IMR-90 (cell line): ENCODE measurements around the gene ZFYVE21. TPM values are rescaled to one million over a fixed set of nuclear protein-coding genes. Genes with fewer than 3 reads are reported as not detected.

Experiments used
- ATAC-seq: fragments of 200-7000 bp; cut with Tn5 transposase; 2 replicates; pipeline ENCODE4 v1.9.1; 2020; ENCODE audit warnings: low read depth, mild to moderate bottlenecking, moderate library complexity
- BruUV-seq: library from RNA; stranded (reverse); fragments of 400-500 nt; replicated peaks from 2 replicates; lab custom pipeline; 2021; lab: Mats Ljungman, UMichigan
- CTCF ChIA-PET: fragments of 300-600 bp; formaldehyde crosslinking; extraction: SDS; loops from one replicate; lab custom pipeline; 2021; ENCODE audit warnings: antibody characterized with exemption; lab: Yijun Ruan, JAX
- POLR2A ChIA-PET: fragments of 300-600 bp; sonication (Branson Sonifier 250); formaldehyde crosslinking; loops from one replicate; lab custom pipeline; 2022; ENCODE audit warnings: antibody characterized with exemption; ENCODE audit not compliant: unreplicated experiment; lab: Charles Lee
- DNase-seq: peaks from one replicate; pipeline ENCODE4 v3.0.0; 2013
- H2AFZ ChIP-seq: replicated peaks from 2 replicates; pipeline ENCODE3; 2013; ENCODE audit warnings: low read length, mild to moderate bottlenecking; ENCODE audit not compliant: poor library complexity
- H2AK5ac ChIP-seq: 2 replicates; pipeline ENCODE4 v1.6.1; 2013; ENCODE audit warnings: low read depth, low read length, inconsistent platforms
- H2AK9ac ChIP-seq: replicated peaks from 2 replicates; pipeline ENCODE3; 2013; ENCODE audit warnings: mild to moderate bottlenecking, low read depth, low read length, moderate library complexity; ENCODE audit not compliant: poor library complexity
- H2BK120ac ChIP-seq: 2 replicates; pipeline ENCODE4 v1.6.1; 2013; ENCODE audit warnings: low read depth, low read length, inconsistent platforms
- H2BK15ac ChIP-seq: 3 replicates; pipeline ENCODE4 v1.6.1; 2013; ENCODE audit warnings: low read depth, low read length, inconsistent platforms
- H2BK20ac ChIP-seq: 2 replicates; pipeline ENCODE4 v1.6.1; 2013; ENCODE audit warnings: low read depth, mild to moderate bottlenecking, inconsistent platforms, low read length, moderate library complexity
- H2BK5ac ChIP-seq: 2 replicates; pipeline ENCODE4 v1.6.1; 2013; ENCODE audit warnings: mild to moderate bottlenecking, low read depth, low read length, inconsistent platforms; ENCODE audit not compliant: poor library complexity, severe bottlenecking
- H3K14ac ChIP-seq: replicated peaks from 2 replicates; pipeline ENCODE4 v1.6.1; 2013; ENCODE audit warnings: low read depth, low read length, inconsistent platforms
- H3K18ac ChIP-seq: 2 replicates; pipeline ENCODE4 v1.6.1; 2013; ENCODE audit warnings: low read depth, low read length, control low read depth
- H3K23ac ChIP-seq: 2 replicates; pipeline ENCODE4 v1.6.1; 2013; ENCODE audit warnings: low read depth, low read length, inconsistent platforms
- H3K27ac ChIP-seq: 2 replicates; pipeline ENCODE4 v1.5.1; 2013; ENCODE audit warnings: mild to moderate bottlenecking, control low read depth, low read length; ENCODE audit not compliant: insufficient read depth
- H3K27me3 ChIP-seq: 2 replicates; pipeline ENCODE4 v1.6.1; 2013; ENCODE audit warnings: low read length; ENCODE audit not compliant: control insufficient read depth, insufficient read depth
- H3K36me3 ChIP-seq: 2 replicates; pipeline ENCODE4 v1.6.1; 2013; ENCODE audit warnings: low read length, mixed read lengths; ENCODE audit not compliant: control insufficient read depth, insufficient read depth
- H3K4ac ChIP-seq: 2 replicates; pipeline ENCODE4 v1.6.1; 2013; ENCODE audit warnings: low read depth, low read length, inconsistent platforms
- H3K4me1 ChIP-seq: 2 replicates; pipeline ENCODE4 v1.6.1; 2013; ENCODE audit warnings: low read length, mixed read lengths; ENCODE audit not compliant: control insufficient read depth, insufficient read depth
- H3K4me2 ChIP-seq: 2 replicates; pipeline ENCODE4 v1.6.1; 2013; ENCODE audit warnings: low read depth, mild to moderate bottlenecking, control low read depth, low read length, moderate library complexity
- H3K4me3 ChIP-seq: 2 replicates; pipeline ENCODE4 v1.5.1; 2013; ENCODE audit warnings: low read depth, mild to moderate bottlenecking, control low read depth, low read length, moderate library complexity; ENCODE audit not compliant: insufficient read depth
- H3K56ac ChIP-seq: 2 replicates; pipeline ENCODE4 v1.6.1; 2013; ENCODE audit warnings: low read length, inconsistent platforms; ENCODE audit not compliant: insufficient read depth; ENCODE audit errors: extremely low read depth
- H3K79me1 ChIP-seq, 2 experiments: 2 replicates each; pipeline ENCODE4 v1.6.1; 2013; ENCODE audit warnings: low read length in 2 of 2, inconsistent platforms in 1 of 2, low read depth in 1 of 2
- H3K9ac ChIP-seq: 2 replicates; pipeline ENCODE4 v1.6.1; 2013; ENCODE audit warnings: low read depth, low read length, control low read depth
- H3K9me1 ChIP-seq: 2 replicates; pipeline ENCODE4 v1.6.1; 2013; ENCODE audit warnings: low read length, inconsistent platforms; ENCODE audit not compliant: insufficient read depth
- H3K9me3 ChIP-seq: 2 replicates; pipeline ENCODE4 v1.6.1; 2013; ENCODE audit warnings: low read length; ENCODE audit not compliant: control insufficient read depth, insufficient read depth
- H4K20me1 ChIP-seq: 2 replicates; pipeline ENCODE4 v1.6.1; 2013; ENCODE audit warnings: low read length, inconsistent platforms; ENCODE audit not compliant: insufficient read depth
- H4K5ac ChIP-seq: 2 replicates; pipeline ENCODE4 v1.6.1; 2013; ENCODE audit warnings: mild to moderate bottlenecking, low read depth, low read length, control low read depth
- H4K8ac ChIP-seq, 2 experiments: 2 replicates each; pipeline ENCODE4 v1.6.1; 2013; ENCODE audit warnings: low read depth in 2 of 2, low read length in 2 of 2, control low read depth in 1 of 2, inconsistent platforms in 1 of 2
- H4K91ac ChIP-seq: 2 replicates; pipeline ENCODE4 v1.6.1; 2013; ENCODE audit warnings: low read depth, low read length, inconsistent platforms; ENCODE audit not compliant: insufficient read depth
- CHD1 ChIP-seq: IDR thresholded peaks from 2 replicates; pipeline ENCODE4 v1.6.1; 2012; ENCODE audit warnings: low read depth, low read length, improper control_type of control experiment
- CTCF ChIP-seq: conservative IDR thresholded peaks from 2 replicates; pipeline ENCODE4 v1.5.1; 2012; ENCODE audit warnings: mild to moderate bottlenecking, low read depth, low read length, improper control_type of control experiment
- FOS ChIP-seq: fragments of 150-350 bp; IDR thresholded peaks from 2 replicates; pipeline ENCODE4 v1.6.1; 2016; ENCODE audit warnings: low read depth, low read length
- MAZ ChIP-seq: IDR thresholded peaks from 2 replicates; pipeline ENCODE4 v1.6.1; 2012; ENCODE audit warnings: low read depth, mild to moderate bottlenecking, low read length, improper control_type of control experiment, moderate library complexity, borderline replicate concordance
- NFE2L2 ChIP-seq: fragments of 150-350 bp; IDR thresholded peaks from 2 replicates; pipeline ENCODE4 v1.6.1; 2016; ENCODE audit warnings: low read depth, mild to moderate bottlenecking, low read length
- POLR2A ChIP-seq: IDR thresholded peaks from 2 replicates; pipeline ENCODE4 v1.6.1; 2012; ENCODE audit warnings: mild to moderate bottlenecking, low read depth, low read length
- RFX5 ChIP-seq: IDR thresholded peaks from 2 replicates; pipeline ENCODE4 v1.8.0; 2012; ENCODE audit warnings: low read depth, mild to moderate bottlenecking, low read length, moderate library complexity
- WGBS, 2 experiments: methylation state at CpG; one replicate each; pipeline versions ENCODE4 v1.1.5 to v1.1.7; 2013; ENCODE audit warnings: missing lambda C conversion rate in 2 of 2; ENCODE audit not compliant: insufficient read length in 1 of 2; ENCODE audit errors: extremely low coverage in 2 of 2; 5-methylcytosine and 5-hydroxymethylcytosine counted together
- dilution Hi-C: fragments of 300-500 bp; cut with HindIII; formaldehyde crosslinking; loops from one replicate; pipeline ENCODE4 v1.14.3; 2018; ENCODE audit warnings: low sequenced_read_pairs; ENCODE audit not compliant: unreplicated experiment
- in situ Hi-C: fragments of 300-500 bp; cut with MboI; formaldehyde crosslinking; loops from 3 replicates; pipeline ENCODE4 v1.14.3; 2019; ENCODE audit warnings: low sequenced_read_pairs, inconsistent platforms, mixed read lengths
- intact Hi-C: fragments of 100-400 bp; cut with micrococcal nuclease; formaldehyde crosslinking; loops from 2 replicates; pipeline ENCODE4 v1.10.0; 2022
- polyA plus RNA-seq, 3 experiments: library from polyadenylated mRNA; depleted of rRNA; stranded (reverse); fragments of >200 nt; gene quantifications; 2 replicates each; pipeline ENCODE4 v1.2.3, GENCODE V29; 2012; ENCODE audit warnings: low replicate concordance in 1 of 3
- total RNA-seq: library from RNA; depleted of rRNA; stranded (reverse); fragments of >200 nt; gene quantifications from 2 replicates; pipeline ENCODE4 v1.2.3, GENCODE V29; 2012
- TF ChIP-seq, protein P1 (sequence below): fragments of 150-350 bp; IDR thresholded peaks from 2 replicates; pipeline ENCODE4 v1.6.1; 2016; ENCODE audit warnings: low read depth, mild to moderate bottlenecking, low read length, moderate library complexity, borderline replicate concordance

Gene ZFYVE21
- total and polyA plus RNA-seq, 2 of the 4 experiments (the other 2 are of a cell fraction), result 41.2 to 89.2 TPM

DNA sequence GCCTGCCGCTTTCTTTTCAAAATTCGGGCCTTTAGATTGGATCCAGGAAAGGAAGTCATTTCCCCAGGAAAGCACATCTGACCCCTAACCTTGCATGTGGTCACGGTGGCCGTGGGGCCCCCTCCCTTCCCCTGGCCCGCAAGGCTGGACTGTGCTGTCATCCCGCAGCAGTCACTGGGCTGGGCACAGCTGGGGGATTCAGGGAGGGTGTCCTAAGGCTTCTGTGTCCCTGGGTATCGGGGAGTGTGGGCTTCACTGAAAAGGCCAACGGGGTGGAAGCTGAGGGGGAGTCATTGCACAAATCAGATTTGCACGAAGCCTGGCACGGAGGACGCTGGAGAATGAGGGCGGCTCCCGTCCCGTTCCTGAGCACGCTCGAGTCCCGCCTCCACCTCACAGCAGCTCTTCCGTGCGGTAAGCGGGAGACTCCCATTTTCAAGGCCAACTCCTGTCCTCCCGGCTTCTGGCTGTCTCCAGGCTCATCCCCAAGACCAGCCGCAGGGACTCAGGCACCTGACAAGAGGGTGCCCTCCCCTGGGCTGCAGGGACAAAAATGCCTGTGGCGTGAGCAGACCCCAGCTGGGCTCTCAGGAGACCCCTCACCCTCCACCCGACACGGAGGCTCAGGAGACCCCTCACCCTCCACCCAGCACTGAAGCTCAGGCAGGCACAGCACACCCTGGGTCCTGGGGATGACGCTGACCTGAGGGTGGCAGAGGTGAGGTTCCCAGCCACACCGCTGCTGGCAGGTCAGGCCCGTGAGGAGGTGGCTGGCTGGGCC, 9.9 kb upstream of the ZFYVE21 start (continued):
- TF ChIP-seq, protein P1, sequence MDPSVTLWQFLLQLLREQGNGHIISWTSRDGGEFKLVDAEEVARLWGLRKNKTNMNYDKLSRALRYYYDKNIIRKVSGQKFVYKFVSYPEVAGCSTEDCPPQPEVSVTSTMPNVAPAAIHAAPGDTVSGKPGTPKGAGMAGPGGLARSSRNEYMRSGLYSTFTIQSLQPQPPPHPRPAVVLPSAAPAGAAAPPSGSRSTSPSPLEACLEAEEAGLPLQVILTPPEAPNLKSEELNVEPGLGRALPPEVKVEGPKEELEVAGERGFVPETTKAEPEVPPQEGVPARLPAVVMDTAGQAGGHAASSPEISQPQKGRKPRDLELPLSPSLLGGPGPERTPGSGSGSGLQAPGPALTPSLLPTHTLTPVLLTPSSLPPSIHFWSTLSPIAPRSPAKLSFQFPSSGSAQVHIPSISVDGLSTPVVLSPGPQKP, result no peak

DNA sequence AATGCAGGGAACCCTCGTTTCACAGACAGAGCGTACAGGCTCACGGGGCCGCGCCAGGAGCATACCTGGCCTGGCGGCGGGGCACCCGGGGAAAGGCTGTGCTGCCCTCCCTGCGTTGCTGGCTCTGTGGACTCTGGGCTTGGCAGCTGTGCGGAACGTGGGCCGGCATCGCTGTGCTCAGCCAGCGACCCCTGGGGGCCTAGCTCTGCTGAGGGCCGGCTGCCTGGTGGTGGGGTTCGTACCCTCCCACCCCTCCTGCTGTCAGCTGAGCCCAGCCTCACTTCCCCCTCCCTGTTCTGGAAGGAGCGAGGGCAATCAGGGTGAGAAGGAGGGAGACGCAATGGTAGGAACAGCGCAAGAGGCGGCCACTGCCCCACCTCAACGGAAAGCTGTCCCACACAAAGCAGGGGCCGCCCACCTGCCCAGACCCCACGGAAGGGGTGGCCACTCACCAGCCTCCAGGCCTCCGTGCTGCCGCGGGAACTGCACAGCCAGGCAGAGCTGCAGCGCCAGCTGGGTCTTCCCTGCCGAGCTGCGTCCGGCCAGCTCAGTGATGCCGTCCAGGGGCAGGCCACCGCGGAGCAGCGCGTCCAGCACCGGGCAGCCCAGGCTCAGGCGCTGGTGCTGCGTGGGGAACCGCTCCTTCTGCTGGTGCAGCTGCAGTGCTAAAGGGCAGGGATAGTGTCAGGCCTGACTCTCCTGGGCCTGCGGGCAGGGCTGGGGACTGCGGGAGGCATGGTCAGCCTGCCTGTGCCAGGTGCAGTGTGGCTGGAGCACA, 8.9 kb upstream of the ZFYVE21 start:
- CTCF ChIA-PET, result no interaction called here
- no peak for TF ChIP-seq CTCF
- TF ChIP-seq NFE2L2, result no peak
- TF ChIP-seq POLR2A, result no peak
- TF ChIP-seq CHD1, result no peak
- no peak for TF ChIP-seq FOS
- no peak for TF ChIP-seq RFX5
- TF ChIP-seq MAZ, result no peak
- in situ Hi-C loops, result no loop called here

More for the DNA sequence above, 8.9 kb upstream of the ZFYVE21 start:
- H3K23ac ChIP-seq, result no peak overlapping the region
- H3K9me3 ChIP-seq, result no peaks in the 10 kb centered on the region
- 92% methylated on average over 29 of the region's 41 CpGs; no CpG with 5 or more reads in 1 of the 2 experiments for WGBS, 2 experiments
- no peak overlapping the region for H2BK20ac ChIP-seq
- peaks cover 11 to 66% of the 10 kb centered on the region in 2 experiments; a peak in 2 of 4 replicates for H3K79me1 ChIP-seq
- H2AK9ac ChIP-seq, result no peak overlapping the region
- H3K4me2 ChIP-seq, result no peak overlapping the region
- POLR2A ChIA-PET, result no interaction called here
- intact Hi-C loops (no loop called here), dilution Hi-C loops (no loop called here)
- H3K9ac ChIP-seq, result no peak overlapping the region
- peaks cover 56% of the 10 kb centered on the region for H3K36me3 ChIP-seq
- no peak overlapping the region for H4K91ac ChIP-seq
- H2BK5ac ChIP-seq, result no peak overlapping the region
- no peak overlapping the region for H2AFZ ChIP-seq
- H2AK5ac ChIP-seq, result no peak overlapping the region
- H3K18ac ChIP-seq, result no peak overlapping the region
- H3K56ac ChIP-seq, result no peak overlapping the region
- BruUV-seq, result no TSS peak
- ATAC-seq (no peak), DNase-seq (no peak)
- no peak overlapping the region for H4K5ac ChIP-seq
- H4K8ac ChIP-seq, result no peak overlapping the region
- H3K27ac ChIP-seq, result no peak overlapping the region
- no peaks in the 10 kb centered on the region for H3K27me3 ChIP-seq
- H3K14ac ChIP-seq, result no peak overlapping the region
- no peak overlapping the region for H3K4ac ChIP-seq
- no peak overlapping the region for H3K4me3 ChIP-seq
- H2BK120ac ChIP-seq, result no peak overlapping the region
- no peaks in the 10 kb centered on the region for H3K9me1 ChIP-seq
- H2BK15ac ChIP-seq, result no peak overlapping the region
- no peaks in the 10 kb centered on the region for H3K4me1 ChIP-seq
- H4K20me1 ChIP-seq, result peaks cover 24% of the 10 kb centered on the region
